Measurements from ENCODE around the gene DMRTC1B.

DNA sequence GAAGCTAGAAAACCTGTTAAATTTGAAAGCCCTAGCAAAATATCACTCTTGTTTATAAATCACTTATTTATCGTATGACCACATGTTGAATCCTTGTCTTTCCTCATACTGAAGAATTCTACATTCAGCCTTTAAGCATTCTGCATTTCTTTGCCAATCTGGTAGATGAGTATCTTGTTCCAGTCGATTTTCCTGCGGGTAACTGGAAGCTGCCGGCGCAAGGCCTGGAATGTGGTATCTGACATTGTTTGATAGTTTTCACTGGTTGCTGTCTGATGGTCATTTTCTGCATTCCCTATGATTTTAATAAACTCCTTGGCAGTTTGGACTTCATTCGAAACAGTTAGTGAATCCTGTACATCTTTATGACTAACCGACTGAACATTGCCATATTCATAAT is 48.8 kb upstream of the DMRTC1B start:
- TF ChIP-seq POLR2A (IDR thresholded peaks at IDR 0.05) (no peak), CTCF (IDR thresholded peaks at IDR 0.05) (no peak), POLR2AphosphoS5 (IDR thresholded peaks at IDR 0.05; ENCODE audit: insufficient read depth in 1 of 2, low read depth in 1 of 2) (no peak)
